NOMO-1 treated with dmso at 0.1 percent for 144 hours (cell line): ENCODE results near the gene TMEM38B.
"Not testable (repeated sequence)": the region's sequence is repeated elsewhere in the genome, so short reads cannot be mapped to it uniquely, and the experiment has no call there.

Source experiments
- DNase-seq: peaks from one replicate; lab custom pipeline; 2025; ENCODE audit not compliant: unreplicated experiment; lab: John Stamatoyannopoulos, UW

Gene TMEM38B

GRCh38 chr9:105714020-105714331, 19.6 kb downstream of the TMEM38B start:
- no peak for DNase-seq

GRCh38 chr9:105716146-105716545, 21.8 kb downstream of the TMEM38B start:
- no peak for DNase-seq

DNA sequence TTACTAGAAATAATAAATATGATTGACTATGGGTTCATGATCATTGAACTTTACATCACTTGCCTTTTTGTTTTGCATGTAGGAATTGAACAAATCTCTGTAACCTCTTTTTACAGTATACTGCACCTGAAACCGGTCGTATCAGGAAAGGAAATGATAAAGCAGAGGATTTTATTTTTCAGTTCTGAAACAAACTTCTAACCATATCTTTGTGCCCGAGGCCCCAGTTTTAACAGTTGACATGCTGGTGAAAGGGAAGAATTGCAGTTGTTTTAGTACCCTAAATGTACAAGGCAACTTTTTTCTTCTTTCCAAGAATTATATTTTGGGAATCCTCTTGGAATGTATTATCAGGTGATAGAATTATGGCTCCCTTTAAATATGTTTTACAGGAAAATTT, 27.8 kb downstream of the TMEM38B start:
- no peak for DNase-seq

DNA sequence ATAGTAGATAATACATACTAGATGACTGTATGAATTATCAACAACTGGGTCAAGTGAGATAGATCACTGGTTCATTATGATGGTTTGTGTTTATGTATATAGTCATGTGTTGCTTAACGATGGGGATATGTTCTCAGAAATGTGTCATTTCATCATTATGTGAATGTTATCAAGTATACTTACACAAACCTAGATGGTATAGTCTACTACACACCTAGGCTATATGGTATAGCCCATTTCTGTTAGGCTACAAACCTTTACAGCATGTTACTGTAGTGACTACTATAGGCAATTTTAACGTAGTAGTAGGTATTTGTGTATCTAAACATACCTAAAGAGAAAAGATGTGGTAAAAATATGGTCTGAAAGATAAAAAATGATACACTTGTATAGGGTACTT, 31.0 kb downstream of the TMEM38B start:
- DNase-seq, result no peak

DNA sequence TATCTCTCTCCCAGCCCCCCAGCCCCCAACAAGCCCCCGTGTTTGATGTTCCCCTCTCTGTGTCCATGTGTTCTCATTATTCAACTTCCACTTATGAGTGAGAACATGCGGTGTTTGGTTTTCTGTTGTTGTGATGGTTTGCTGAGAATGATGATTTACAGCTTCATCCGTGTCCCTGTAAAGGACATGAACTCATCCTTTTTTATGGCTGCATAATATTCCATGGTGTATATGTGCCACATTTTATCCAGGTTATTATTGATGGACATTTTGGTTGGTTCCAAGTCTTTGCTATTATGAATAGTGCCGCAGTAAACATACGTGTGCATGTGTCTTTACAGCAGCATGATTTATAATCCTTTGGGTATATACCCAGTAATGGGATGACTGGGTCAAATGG, 33.9 kb downstream of the TMEM38B start:
- not testable (repeated sequence) for DNase-seq

DNA sequence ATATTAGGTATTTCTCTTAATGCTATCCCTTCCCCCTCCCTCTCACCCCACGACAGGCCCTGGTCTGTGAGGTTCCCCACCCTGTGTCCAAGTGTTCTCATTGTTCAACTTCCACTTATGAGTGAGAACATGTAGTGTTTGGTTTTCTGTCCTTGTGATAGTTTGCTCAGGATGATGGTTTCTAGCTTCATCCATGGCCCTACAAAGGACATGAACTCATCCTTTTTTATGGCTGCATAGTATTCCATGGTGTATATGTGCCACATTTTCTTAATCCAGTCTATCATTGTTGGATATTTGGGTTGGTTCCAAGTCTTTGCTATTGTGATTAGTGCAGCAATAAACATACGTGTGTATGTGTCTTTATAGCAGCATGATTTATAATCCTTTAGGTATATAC, 37.1 kb downstream of the TMEM38B start:
- DNase-seq, result not testable (repeated sequence)

DNA sequence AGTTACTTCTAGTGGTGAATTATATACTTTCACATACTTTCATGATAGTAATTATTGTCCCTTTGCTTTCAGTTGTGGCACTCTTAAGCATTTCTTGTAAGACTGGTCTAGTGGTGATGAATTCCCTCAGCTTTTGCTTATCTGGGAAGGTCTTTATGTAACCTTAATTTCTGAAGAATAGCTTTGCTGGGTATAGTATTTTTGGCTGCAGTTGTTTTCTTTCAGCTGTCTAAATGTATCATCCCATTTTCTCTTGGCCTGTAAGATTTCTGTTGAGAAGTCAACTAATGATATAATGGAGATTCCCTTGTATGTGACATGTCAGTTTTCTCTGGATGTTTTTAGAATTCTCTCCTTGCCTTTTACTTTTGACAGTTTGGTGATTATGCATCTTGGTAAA, 41.0 kb downstream of the TMEM38B start:
- no peak for DNase-seq

DNA sequence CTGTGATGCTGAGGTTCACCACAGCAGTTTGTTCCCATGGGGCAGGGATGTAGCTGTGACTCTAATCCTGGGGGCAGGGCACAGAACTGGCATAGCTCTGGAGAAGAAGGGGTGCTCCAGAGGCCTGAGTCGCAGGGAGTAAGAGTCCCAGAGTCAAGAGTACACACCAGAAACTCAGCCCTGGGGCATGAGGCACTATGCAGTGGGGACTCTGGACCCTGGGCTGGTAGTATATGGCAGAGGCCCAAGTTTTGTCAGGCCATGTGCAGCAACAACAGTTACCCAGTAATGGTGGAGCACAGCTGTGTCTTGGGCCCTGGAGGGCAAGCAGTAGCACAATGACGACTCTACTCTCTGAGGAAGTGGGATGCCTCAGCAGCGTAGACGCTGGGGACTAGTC, 42.9 kb downstream of the TMEM38B start:
- no peak for DNase-seq

DNA sequence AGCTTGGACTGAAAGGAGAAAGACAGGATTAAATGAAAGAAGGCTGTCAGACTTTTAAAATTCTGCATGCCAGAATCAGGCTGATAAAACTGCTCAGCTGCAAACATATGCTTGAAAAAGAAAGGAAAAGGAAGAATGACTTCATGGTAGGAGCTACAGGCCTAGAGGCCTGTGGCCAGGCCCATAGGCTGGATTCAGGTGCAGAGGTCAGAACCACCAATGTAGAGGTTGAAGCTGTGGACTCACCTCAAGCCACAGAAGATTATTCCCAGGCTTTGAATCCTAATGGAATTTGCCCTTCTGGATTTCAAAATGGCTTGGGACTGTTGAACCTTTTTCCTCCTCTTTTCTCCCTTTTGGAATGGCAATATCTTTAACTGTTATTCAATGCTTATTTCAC, 47.7 kb downstream of the TMEM38B start:
- no peak for DNase-seq

GRCh38 chr9:105747325-105747724, 53.0 kb downstream of the TMEM38B start:
- DNase-seq, result not testable (repeated sequence)

- no peak for DNase-seq
Observed at GRCh38 chr9:105751761-105752160, 57.4 kb downstream of the TMEM38B start.

- DNase-seq, result peak; percentile 30
Observed at GRCh38 chr9:105757496-105758251, 63.3 kb downstream of the TMEM38B start.

- no peak for DNase-seq
Observed at GRCh38 chr9:105760053-105760452, 65.7 kb downstream of the TMEM38B start.

GRCh38 chr9:105782561-105783494, 88.5 kb downstream of the TMEM38B start:
- not testable (repeated sequence) for DNase-seq

- DNase-seq, result not testable (repeated sequence)
Observed at GRCh38 chr9:105783495-105783872, 89.1 kb downstream of the TMEM38B start.

GRCh38 chr9:105786796-105787195, 92.5 kb downstream of the TMEM38B start:
- DNase-seq, result not testable (repeated sequence)

DNA sequence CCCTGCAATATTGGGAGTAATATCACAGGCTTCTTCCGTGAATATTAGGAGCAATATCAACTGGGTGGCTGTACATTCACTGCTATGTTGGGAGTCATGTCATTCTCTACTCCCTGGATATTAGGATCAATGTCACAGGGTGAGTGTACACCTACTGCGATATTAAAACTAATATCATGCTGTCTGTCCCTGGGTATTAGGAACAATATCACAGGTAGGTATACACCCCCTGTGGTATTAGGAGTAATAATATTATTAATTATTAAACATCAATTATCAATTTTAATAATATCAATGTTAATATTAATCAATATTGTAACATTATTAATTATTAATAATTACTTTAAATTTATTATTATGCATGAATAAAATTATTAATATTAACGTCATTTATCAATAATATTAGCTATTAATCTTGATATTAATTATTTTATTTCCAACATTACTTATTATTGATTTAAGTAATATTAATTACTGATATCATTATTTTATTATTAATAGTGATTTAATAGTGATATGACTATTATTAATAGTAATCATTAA, 121.9 kb downstream of the TMEM38B start:
- no peak for DNase-seq

- no peak for DNase-seq
Observed at GRCh38 chr9:105816981-105817380, 122.6 kb downstream of the TMEM38B start.

DNA sequence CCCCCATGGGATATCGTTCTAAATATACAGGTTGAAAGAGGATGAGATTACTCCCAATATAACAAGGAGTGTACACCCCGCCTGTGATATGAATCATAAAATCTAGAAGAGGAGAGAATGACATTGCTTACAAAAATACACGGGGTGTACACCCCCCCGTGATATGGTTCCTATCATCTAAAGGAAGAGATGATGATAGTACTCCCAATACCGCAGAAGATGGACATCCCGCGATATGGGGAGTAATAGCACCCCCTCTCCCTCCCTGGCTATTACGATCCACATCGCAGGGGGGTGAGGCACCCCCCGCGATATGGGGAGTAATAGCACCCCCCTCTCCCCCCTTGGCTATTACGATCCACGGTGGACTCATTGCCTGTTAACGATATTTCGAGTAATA, 124.6 kb downstream of the TMEM38B start:
- no peak for DNase-seq

DNA sequence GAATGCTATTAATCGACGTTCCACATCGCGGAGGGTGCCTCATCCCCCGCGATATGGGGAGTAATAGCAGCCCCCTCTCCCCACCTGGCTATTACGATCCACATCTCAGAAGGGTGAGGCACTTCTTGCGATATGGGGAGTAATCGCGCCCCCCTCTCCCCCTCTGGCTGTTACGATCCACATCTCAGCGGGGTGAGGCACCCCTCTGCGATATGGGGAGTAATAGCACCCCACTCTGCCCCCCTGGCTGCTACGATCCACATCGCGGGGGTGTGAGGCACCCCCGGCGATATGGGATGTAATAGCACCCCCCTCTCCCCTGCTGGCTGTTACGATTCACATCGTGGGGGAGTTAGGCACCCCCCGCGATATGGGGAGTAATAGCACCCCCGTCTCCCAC, 128.5 kb downstream of the TMEM38B start:
- DNase-seq, result no peak
